Measurements from ENCODE around the gene OR52L1.

Gene OR52L1

GRCh38 chr11:5940748-5941147 is 46.0 kb downstream of the OR52L1 start:
- TF ChIP-seq CTCF (conservative IDR thresholded peaks at IDR 0.05), result no peak
- no peak overlapping the region for H3K27ac ChIP-seq

- no peak for TF ChIP-seq CTCF (conservative IDR thresholded peaks at IDR 0.05)
- H3K27ac ChIP-seq, result no peak overlapping the region
Measured at GRCh38 chr11:5938603-5938965, 48.2 kb downstream of the OR52L1 start.

- TF ChIP-seq CTCF (conservative IDR thresholded peaks at IDR 0.05), result no peak
- no peak overlapping the region for H3K27ac ChIP-seq
Measured at GRCh38 chr11:5937868-5938602, 48.8 kb downstream of the OR52L1 start.

Measured in VCaP (cell line).